HG03064 (cell line): ENCODE data around the gene CTIF.

ENCODE experiments used
- ATAC-seq: cut with Tn5 transposase; IDR thresholded peaks from one replicate; pipeline ENCODE4 v1.9.1; 2021; ENCODE audit warnings: low read depth; ENCODE audit not compliant: unreplicated experiment

The CTIF gene

GRCh38 chr18:48780201-48780912 is 241.5 kb downstream of the CTIF start:
- ATAC-seq: no peak

GRCh38 chr18:48780913-48781162 is 242.0 kb downstream of the CTIF start:
- ATAC-seq: no peak

GRCh38 chr18:48781163-48781987 is 242.5 kb downstream of the CTIF start:
- no peak for ATAC-seq

GRCh38 chr18:48781988-48782363 is 243.1 kb downstream of the CTIF start:
- ATAC-seq: no peak

- ATAC-seq: no peak
Observed at GRCh38 chr18:48782381-48782861, 243.6 kb downstream of the CTIF start.

DNA sequence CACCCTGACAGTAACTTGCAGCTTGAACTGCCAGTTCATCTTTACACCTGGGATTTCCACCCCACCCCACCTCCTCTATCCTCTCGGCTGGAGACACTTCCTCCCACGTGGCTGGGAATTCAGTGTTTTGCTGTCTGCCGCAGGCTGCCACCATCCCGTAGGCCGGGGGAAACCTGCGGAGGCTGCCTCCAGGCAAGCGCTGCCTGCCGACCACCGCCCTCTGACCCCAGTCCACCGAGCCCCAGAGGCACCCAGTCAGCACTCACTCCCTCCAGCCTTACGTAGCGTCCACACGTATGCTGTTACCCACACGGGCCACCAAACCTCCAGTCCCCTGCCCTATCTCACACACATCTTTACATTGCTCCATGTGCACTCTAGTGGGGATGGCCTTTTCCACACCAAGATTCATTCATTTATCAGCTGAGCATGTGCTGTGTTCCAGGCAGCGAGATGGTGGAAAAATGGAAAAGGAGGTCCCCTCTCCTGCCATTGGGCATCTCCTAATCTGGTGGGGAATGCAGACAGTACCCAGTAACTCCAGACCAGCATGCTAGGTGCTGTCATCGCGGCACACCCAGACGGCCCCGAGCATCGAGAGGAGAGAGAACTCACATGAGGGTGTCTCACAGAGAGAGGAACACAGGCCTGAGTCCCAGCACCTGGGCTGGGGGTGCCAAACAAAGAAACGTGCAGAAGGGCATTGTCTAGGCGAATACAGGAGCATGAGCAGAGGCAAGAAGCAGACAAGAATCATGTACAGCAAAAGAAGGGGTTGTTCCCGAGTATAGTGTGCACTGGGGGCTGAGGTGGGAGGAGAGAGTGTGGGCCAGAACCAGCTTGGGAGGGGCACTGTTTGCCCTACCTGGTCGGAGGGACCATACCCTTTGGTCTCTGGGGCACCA is 245.0 kb downstream of the CTIF start:
- ATAC-seq: no peak

DNA sequence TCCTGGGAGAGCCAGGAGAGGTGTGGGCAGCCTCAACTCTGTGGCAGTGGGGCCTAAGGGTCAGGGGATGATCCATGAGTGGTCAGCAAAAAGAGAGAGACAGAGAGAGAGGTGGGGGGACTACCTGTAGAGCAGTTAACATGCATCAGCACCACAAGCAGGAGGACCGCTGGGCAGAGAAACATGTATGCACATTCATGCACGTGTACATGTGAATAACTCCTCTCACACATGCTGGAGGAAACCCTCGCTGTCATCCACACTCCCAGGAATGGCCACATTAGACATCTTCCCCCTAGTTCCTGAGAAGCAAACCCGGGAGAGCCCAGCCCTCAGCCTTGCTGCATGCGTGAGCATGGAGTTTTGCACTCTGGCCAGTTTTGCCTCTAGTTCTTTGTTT is 245.8 kb downstream of the CTIF start:
- ATAC-seq: peak; percentile 9

DNA sequence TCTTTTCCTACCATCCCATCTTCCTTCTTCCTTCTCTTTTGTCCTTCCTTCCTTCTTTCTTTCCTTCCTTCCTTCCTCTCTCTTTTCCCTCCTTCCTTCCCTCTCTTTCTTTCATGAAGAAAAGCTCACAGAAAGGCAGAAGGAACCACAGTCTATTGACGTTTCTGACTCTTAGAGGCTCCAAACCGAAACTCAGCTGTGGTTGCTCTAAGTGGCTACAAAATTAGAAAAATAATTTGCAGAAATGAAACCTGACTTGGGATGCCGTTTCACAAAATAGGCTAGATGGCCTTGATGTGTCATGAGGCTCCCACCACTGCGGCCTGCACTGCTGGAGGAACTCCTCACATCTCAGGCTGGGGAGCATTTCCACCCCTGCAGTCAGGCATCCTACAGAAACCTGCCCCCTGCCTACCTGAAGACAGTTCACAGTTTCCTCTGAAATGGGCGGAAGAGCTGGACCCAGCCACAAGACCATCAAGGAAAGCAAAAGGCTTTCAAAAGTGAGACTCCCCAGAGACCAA is 246.3 kb downstream of the CTIF start:
- peak; percentile 76 for ATAC-seq

- ATAC-seq: no peak
Observed at GRCh38 chr18:48785736-48786454, 247.1 kb downstream of the CTIF start.

GRCh38 chr18:48786455-48787202 is 247.8 kb downstream of the CTIF start:
- ATAC-seq: no peak

- no peak for ATAC-seq
Observed at GRCh38 chr18:48787203-48788151, 248.6 kb downstream of the CTIF start.

GRCh38 chr18:48788373-48788772 is 249.5 kb downstream of the CTIF start:
- ATAC-seq: no peak

DNA sequence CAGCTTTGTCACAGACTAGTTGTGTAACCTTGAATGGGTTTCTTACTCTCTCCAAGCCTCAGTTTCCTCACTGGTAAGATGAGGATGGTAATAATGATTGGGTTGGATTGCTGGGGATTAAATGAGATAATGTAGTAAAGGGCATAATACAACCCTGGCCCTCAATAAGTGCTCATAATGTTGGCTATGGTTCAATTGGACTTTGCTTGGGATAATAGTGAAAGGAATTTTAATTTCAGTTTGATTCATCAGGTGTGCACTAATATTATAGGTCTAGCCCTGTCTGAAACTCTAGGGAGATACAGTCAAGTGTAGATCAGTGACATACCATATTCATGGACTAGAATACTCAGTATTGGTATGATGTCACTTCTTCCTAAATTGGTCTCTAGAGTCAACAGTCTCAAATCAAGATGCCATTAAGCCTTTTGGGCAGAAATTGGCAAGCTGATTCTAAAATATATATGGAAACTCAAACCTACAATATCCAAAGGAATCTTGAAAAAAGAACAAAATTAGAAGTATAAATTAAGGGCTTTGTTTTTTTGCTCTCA is 250.5 kb downstream of the CTIF start:
- ATAC-seq: no peak

DNA sequence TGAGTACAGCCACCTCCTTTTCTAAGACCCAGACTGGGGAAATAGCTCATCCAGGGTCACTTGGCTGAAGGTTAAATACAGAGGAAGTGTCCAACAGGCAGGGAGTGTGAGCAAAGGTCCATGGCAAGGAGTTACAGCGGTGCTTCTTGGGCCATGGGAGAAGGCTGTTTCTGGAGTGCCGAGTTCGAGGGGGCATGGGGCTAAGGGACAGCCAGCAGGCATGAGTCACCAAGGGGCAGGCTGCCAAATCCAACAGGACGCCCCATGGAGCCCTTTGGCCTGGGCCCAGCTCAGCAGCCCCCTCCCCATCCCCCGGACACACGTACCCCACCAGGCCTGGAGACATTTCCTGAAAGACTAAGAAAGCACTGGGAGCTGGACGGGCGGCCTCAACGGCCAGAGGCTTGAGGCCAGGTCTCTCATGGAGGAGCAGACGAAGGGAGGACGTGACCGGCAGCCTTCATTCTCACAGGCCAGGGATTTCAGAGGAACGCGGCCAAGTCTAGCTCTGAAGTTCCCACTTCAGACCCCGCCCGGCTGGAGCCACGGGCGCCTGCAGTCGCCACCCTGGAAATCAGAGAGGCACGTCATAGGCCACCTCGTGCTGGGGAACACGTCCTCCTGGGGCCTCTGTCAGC is 251.5 kb downstream of the CTIF start:
- no peak for ATAC-seq

DNA sequence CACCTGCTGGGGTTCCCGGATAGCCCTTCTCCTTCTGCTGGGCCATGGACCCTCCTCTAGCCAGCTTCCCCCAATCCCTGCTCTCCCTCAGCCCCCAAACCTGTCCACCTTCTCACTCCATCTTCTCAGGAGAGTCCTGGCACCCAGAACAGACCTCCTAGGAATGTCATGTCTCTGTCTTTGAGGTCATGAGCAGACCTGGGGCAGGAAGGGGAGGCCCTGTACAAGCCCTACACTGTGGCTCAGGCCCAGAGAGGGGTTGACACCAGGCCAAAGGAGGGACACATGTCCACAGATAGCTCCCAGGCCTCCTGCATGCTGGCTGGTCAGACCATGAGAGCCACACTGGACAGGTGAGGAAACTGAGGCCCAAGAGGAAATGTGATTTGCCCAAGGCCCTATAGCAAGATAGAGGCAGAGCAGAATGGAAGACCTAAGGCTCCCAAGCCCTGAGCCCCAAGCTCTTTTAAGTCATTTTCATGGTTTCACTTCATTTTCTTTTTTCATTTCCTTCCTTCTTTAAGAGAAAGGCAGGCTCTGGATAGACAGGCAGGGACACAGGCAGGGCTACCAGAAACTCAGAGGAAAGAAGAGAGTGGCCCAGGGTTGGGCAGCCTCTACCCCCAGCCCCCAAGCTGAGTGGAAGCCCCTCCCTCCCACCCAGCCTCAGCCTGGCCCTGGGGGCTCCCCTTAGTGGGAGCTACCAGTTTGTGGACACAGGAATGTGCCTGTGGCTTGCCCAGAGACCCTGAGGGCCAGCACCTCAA is 252.2 kb downstream of the CTIF start:
- no peak for ATAC-seq

DNA sequence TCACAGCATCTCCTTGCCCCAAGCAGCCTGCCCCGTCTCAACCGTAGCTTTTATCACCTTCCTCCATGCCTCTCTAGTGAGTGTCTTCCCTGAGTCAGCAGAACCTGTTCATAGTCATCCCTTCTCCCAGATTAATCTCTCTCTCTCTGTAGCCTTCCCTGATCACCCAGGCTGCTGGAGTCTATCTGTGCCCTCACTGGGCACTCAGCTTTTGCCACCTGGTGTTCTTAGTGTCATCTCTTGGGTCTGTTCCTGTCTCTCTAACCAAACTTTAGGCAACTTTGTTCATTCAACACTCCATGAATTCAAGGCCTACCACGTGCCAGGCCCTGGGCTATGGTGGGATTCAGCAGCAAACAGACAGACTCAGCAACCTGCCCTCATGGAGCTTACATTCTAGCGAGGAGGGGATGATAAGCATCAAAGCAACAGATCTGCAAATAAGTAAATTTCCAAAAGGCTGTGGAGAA is 252.8 kb downstream of the CTIF start:
- ATAC-seq: no peak

DNA sequence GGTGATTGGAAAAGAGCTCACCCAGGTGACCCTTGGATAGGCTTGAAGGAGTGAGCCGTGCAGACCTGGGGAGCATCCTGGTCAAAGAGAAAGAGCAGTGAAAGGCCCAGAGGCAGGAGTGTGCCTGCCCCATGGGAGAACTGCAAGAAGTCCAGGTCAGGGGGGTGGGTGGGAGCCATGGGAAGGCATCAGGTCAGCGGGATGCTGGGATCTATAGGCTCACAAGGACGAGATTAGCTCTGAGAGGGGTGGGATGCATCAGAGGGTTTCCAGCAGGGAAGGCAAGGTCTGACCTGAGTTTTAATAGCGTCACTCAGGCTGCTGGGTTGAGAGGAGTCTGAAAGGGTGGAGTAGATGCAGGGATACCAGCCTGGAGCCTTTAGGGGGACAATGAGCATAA is 253.3 kb downstream of the CTIF start:
- no peak for ATAC-seq
